ENCODE results near the gene TEAD4.

GRCh38 chr12:3022961-3023360, 63.8 kb downstream of the TEAD4 start:
- TF ChIP-seq POLR2A (IDR thresholded peaks at IDR 0.05; ENCODE audit: low read depth, low read length) (no peak), POLR2AphosphoS5 (IDR thresholded peaks at IDR 0.05; ENCODE audit: low read depth, low read length) (no peak)

All from GM12892 (cell line).